Subcutaneous adipose tissue (tissue), 4 donors: ENCODE measurements around the gene PGBD5. TPM values are rescaled to one million over a fixed set of nuclear protein-coding genes. Genes with fewer than 3 reads are reported as not detected.

ENCODE experiments used
- CTCF ChIP-seq: fragments of 450-650 bp; IDR thresholded peaks from one replicate; pipeline ENCODE4 v1.5.1; 2016; ENCODE audit warnings: low read depth, mild to moderate bottlenecking, control low read depth, antibody characterized with exemption, moderate library complexity
- total RNA-seq, 4 donors: library from RNA; depleted of rRNA; stranded (reverse); fragments of >200 nt; gene quantifications; one replicate each; pipeline ENCODE4 v1.1.0, GENCODE V29; 2016

PGBD5 gene
- total RNA-seq, 4 donors from 2014 or later = under 0.01 to 5.9 (median 0.27) TPM

- TF ChIP-seq CTCF = no peak
These were observed 4.4 kb upstream of the PGBD5 start for GRCh38 chr1:230430499-230430898.

- TF ChIP-seq CTCF = no peak
These were observed 3.1 kb upstream of the PGBD5 start for GRCh38 chr1:230429067-230429735.

- TF ChIP-seq CTCF = no peak
These were observed 1.8 kb upstream of the PGBD5 start for GRCh38 chr1:230427981-230428380.

GRCh38 chr1:230427094-230427876 is 1.2 kb upstream of the PGBD5 start:
- no peak for TF ChIP-seq CTCF

- TF ChIP-seq CTCF = no peak
These were observed 660 bp downstream of the PGBD5 start for GRCh38 chr1:230425252-230426091.

GRCh38 chr1:230424391-230425251 is 1.5 kb downstream of the PGBD5 start:
- TF ChIP-seq CTCF = no peak
